DND-41 (cell line): Measurements from ENCODE around the gene FAM171A1.

ENCODE experiments used
- ATAC-seq: fragments of 200-7000 bp; cut with Tn5 transposase; 3 replicates; pipeline ENCODE4 v1.9.1; 2021; ENCODE audit warnings: low read depth; ENCODE audit not compliant: insufficient read depth
- DNase-seq: peaks from one replicate; pipeline ENCODE4 v3.0.0-alpha.2; 2020
- H2AFZ ChIP-seq: 2 replicates; pipeline ENCODE4 v1.6.0; 2012; ENCODE audit warnings: low read depth, low read length
- H3K27ac ChIP-seq: 2 replicates; pipeline ENCODE4 v1.5.1; 2012; ENCODE audit warnings: low read length, inconsistent platforms
- H3K27me3 ChIP-seq: fragments of 200-600 bp; sonication (generic); 2 replicates; pipeline ENCODE4 v1.6.0; 2012; ENCODE audit warnings: low read length, mild to moderate bottlenecking, inconsistent platforms; ENCODE audit not compliant: insufficient read depth, poor library complexity
- H3K36me3 ChIP-seq: 2 replicates; pipeline ENCODE4 v1.5.1; 2012; ENCODE audit warnings: low read length, inconsistent platforms; ENCODE audit not compliant: insufficient read depth
- H3K4me1 ChIP-seq: 2 replicates; pipeline ENCODE4 v1.5.1; 2012; ENCODE audit warnings: mild to moderate bottlenecking, low read length; ENCODE audit not compliant: insufficient read depth
- H3K4me2 ChIP-seq: 2 replicates; pipeline ENCODE4 v1.6.0; 2012; ENCODE audit warnings: mild to moderate bottlenecking, moderate library complexity, low read length, inconsistent platforms; ENCODE audit not compliant: insufficient read depth
- H3K4me3 ChIP-seq, 2 experiments: fragments of 200-600 bp in 1 of 2; shearing (Covaris generic) in 1 of 2; 2 replicates each; pipeline ENCODE4 v1.5.1; 2012 to 2016; ENCODE audit warnings: inconsistent platforms in 2 of 2, low read length in 2 of 2, mild to moderate bottlenecking in 2 of 2, low read depth in 1 of 2, moderate library complexity in 1 of 2
- H3K79me2 ChIP-seq: 2 replicates; pipeline ENCODE4 v1.6.0; 2012; ENCODE audit warnings: low read length, inconsistent platforms; ENCODE audit not compliant: insufficient read depth
- H3K9ac ChIP-seq: 2 replicates; pipeline ENCODE4 v1.6.0; 2012; ENCODE audit warnings: low read depth, mild to moderate bottlenecking, inconsistent platforms, low read length, moderate library complexity
- H3K9me3 ChIP-seq: 2 replicates; pipeline ENCODE4 v1.5.1; 2012; ENCODE audit warnings: low read length, moderate library complexity, mild to moderate bottlenecking, inconsistent platforms; ENCODE audit not compliant: insufficient read depth, severe bottlenecking
- H4K20me1 ChIP-seq: 2 replicates; pipeline ENCODE4 v1.6.0; 2012; ENCODE audit warnings: low read length; ENCODE audit not compliant: insufficient read depth
- EZH2 ChIP-seq: IDR thresholded peaks from 3 replicates; pipeline ENCODE4 v1.6.1; 2012; ENCODE audit warnings: borderline replicate concordance, low read depth, mild to moderate bottlenecking, moderate library complexity, low read length, inconsistent platforms; ENCODE audit not compliant: severe bottlenecking
- TF ChIP-seq, protein P1 (sequence below): IDR thresholded peaks from 2 replicates; pipeline ENCODE4 v1.5.1; 2012; ENCODE audit warnings: borderline replicate concordance, low read length, moderate library complexity, mild to moderate bottlenecking; ENCODE audit not compliant: poor library complexity, severe bottlenecking; ENCODE audit errors: extremely low read depth

Gene FAM171A1

GRCh38 chr10:15241306-15241705 lies 129.8 kb downstream of the FAM171A1 start:
- H2AFZ ChIP-seq, result no peak overlapping the region
- no peaks in the 10 kb centered on the region for H3K36me3 ChIP-seq
- H3K9ac ChIP-seq, result no peak overlapping the region
- no peaks in the 10 kb centered on the region for H3K27me3 ChIP-seq
- no peaks in the 10 kb centered on the region for H3K4me1 ChIP-seq
- DNase-seq (no peak), ATAC-seq (no peak)
- no peak overlapping the region for H3K4me2 ChIP-seq
- no peak for TF ChIP-seq EZH2
- TF ChIP-seq, protein P1, sequence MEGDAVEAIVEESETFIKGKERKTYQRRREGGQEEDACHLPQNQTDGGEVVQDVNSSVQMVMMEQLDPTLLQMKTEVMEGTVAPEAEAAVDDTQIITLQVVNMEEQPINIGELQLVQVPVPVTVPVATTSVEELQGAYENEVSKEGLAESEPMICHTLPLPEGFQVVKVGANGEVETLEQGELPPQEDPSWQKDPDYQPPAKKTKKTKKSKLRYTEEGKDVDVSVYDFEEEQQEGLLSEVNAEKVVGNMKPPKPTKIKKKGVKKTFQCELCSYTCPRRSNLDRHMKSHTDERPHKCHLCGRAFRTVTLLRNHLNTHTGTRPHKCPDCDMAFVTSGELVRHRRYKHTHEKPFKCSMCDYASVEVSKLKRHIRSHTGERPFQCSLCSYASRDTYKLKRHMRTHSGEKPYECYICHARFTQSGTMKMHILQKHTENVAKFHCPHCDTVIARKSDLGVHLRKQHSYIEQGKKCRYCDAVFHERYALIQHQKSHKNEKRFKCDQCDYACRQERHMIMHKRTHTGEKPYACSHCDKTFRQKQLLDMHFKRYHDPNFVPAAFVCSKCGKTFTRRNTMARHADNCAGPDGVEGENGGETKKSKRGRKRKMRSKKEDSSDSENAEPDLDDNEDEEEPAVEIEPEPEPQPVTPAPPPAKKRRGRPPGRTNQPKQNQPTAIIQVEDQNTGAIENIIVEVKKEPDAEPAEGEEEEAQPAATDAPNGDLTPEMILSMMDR, result no peak
- no peaks in the 10 kb centered on the region for H4K20me1 ChIP-seq
- H3K79me2 ChIP-seq, result no peaks in the 10 kb centered on the region
- H3K27ac ChIP-seq, result no peak overlapping the region
- no peak overlapping the region for H3K4me3 ChIP-seq
- H3K9me3 ChIP-seq, result no peaks in the 10 kb centered on the region

GRCh38 chr10:15238555-15239335 lies 132.3 kb downstream of the FAM171A1 start:
- no peak for DNase-seq
- ATAC-seq, result 0 out of 3 replicates have a peak, but pooled peaks have one; percentile 55
- TF ChIP-seq, protein P1, result no peak
- TF ChIP-seq EZH2, result no peak

DNA sequence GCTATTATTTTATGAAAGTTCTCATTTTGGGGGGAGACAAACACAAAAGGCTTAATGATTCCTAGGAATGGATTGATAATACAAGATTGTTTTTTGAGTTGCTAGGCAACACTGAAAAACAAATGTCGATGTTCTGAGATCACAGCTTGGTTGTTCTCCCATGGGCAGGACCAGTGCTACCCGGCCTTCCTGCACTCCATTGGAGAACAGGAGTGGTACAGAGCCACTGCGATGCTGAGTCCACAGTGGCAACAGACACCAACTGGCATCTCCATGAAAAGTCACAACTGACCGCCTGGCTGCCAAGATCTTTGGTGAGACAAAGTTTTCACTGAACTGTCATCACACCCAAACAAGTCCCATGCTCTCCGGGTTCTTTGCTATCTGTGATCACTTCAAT lies 133.7 kb downstream of the FAM171A1 start:
- Histone ChIP-seq H3K27me3 (no peaks in the 10 kb centered on the region), H4K20me1 (no peaks in the 10 kb centered on the region), H3K9me3 (no peaks in the 10 kb centered on the region), H3K4me1 (no peaks in the 10 kb centered on the region), H3K4me3 (no peak overlapping the region), H3K79me2 (no peaks in the 10 kb centered on the region), H3K9ac (no peak overlapping the region), H3K27ac (no peak overlapping the region), H3K36me3 (no peaks in the 10 kb centered on the region), H3K4me2 (no peak overlapping the region), H2AFZ (no peak overlapping the region)
- DNase-seq, result no peak
- no peak for TF ChIP-seq EZH2
- TF ChIP-seq, protein P1, result no peak
- ATAC-seq, result no peak

More at GRCh38 chr10:15238555-15239335, 132.3 kb downstream of the FAM171A1 start:
- Histone ChIP-seq H3K4me3 (no peak overlapping the region), H3K36me3 (no peaks in the 10 kb centered on the region), H3K4me2 (no peak overlapping the region), H2AFZ (no peak overlapping the region), H3K27me3 (no peaks in the 10 kb centered on the region), H3K79me2 (no peaks in the 10 kb centered on the region), H3K27ac (no peak overlapping the region), H3K4me1 (no peaks in the 10 kb centered on the region), H4K20me1 (no peaks in the 10 kb centered on the region), H3K9me3 (no peaks in the 10 kb centered on the region), H3K9ac (no peak overlapping the region)
